ENCODE data around the gene P2RY10. TPM values are rescaled to one million over a fixed set of nuclear protein-coding genes. Genes with fewer than 3 reads are reported as not detected.
"Not testable (repeated sequence)": the region's sequence is repeated elsewhere in the genome, so short reads cannot be mapped to it uniquely, and the experiment has no call there.

Gene P2RY10
- total RNA-seq, 1 donor from 2014 or later: not detected

DNA sequence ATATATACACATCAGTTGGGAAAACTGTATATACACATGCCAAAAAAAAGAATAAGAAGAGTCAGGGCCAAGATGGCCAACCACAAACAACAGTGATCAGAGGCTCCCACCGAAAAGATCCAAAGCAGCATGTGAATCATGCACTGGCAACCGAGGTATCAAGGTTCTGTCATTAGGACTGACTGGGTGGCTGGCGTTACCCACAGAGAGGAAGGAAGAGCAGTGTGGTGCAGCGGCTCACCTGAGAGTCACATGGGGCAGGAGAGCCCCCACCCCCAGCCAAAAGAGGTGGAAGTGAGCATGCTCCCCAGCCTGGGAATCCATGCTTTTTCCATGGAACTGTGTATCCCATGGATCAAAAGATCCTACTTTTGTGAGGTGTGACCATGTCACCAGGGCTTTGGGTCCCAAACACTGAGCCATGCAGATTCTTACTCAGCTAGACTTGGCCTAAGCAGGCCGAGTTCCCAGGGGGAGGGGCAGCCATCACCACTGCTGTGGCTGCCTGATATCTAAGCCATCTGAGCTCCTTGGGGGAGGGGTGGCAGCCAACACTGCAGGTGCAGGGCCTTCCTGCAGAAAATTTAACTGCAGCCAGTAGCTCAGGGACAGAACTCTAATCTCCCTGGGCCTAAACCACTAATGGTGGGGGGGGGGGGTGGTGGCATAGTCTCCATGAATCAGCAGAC is 52.8 kb downstream of the P2RY10 start:
- no peaks in the 10 kb centered on the region for H3K4me1 ChIP-seq
- no peak overlapping the region for H3K4me3 ChIP-seq
- no peak for TF ChIP-seq CTCF (IDR thresholded peaks at IDR 0.05)
- intact Hi-C loops (cut with DNase I): no loop called here
- H3K36me3 ChIP-seq: no peaks in the 10 kb centered on the region
- no peak overlapping the region for H3K27ac ChIP-seq
- no peaks in the 10 kb centered on the region for H3K27me3 ChIP-seq
- no peak for DNase-seq (ENCODE audit: low spot score in 2 of 2)
- no peaks in the 10 kb centered on the region for H3K9me3 ChIP-seq

DNA sequence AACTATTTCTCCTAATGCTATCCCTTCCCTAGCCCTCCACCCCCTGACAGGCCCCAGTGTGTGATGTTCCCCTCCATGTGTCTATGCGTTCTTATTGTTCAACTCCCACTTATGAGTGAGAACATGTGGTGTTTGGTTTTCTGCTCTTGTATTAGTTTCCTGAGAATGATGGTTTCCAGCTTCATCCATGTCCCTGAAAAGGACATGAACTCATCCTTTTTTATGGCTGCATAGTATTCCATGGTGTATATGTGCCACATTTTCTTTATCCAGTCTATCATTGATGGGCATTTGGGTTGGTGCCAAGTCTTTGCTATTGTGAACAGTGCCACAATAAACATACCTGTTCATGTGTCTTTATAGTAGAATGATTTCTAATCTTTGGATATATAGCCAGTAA is 62.3 kb downstream of the P2RY10 start:
- H3K9me3 ChIP-seq; intact Hi-C loops (cut with DNase I); H3K27me3 ChIP-seq; H3K4me3 ChIP-seq; DNase-seq (ENCODE audit: low spot score in 2 of 2); H3K4me1 ChIP-seq; H3K36me3 ChIP-seq; H3K27ac ChIP-seq: not testable (repeated sequence)

Other genes starting within 250 kb of the P2RY10 start
- gene LPAR4, start 197.7 kb upstream of the P2RY10 start, total RNA-seq: not detected
- gene GPR174, start 199.3 kb downstream of the P2RY10 start, total RNA-seq: not detected

All from ascending aorta (tissue), 2 donors.